Activated CD8-positive, alpha-beta T cell treated with anti-CD3 and anti-CD28 coated beads for 36 hours (primary cell): ENCODE measurements around the gene HCST. TPM values are rescaled to one million over a fixed set of nuclear protein-coding genes. Genes with fewer than 3 reads are reported as not detected.

Experiments
- ATAC-seq: fragments of 200-7000 bp; cut with Tn5 transposase; one replicate; pipeline ENCODE4 v1.10.0; 2021; ENCODE audit warnings: mild to moderate bottlenecking, moderate library complexity
- CTCF ChIA-PET: fragments of 350-600 bp; sonication (Branson Sonifier 250); formaldehyde crosslinking; loops from one replicate; lab custom pipeline; 2021; ENCODE audit warnings: antibody characterized with exemption; lab: Charles Lee
- POLR2A ChIA-PET: fragments of 350-600 bp; sonication (Branson Sonifier 250); formaldehyde crosslinking; loops from one replicate; lab custom pipeline; 2021; ENCODE audit warnings: antibody characterized with exemption; lab: Charles Lee
- DNase-seq: peaks from one replicate; pipeline ENCODE4 v3.0.0-alpha.2; 2020
- H3K27ac Mint-ChIP-seq: one replicate; pipeline ENCODE4 v1.8.0; 2021; ENCODE audit warnings: mild to moderate bottlenecking, mixed read lengths
- H3K27me3 Mint-ChIP-seq: one replicate; pipeline ENCODE4 v1.8.0; 2021; ENCODE audit warnings: mixed read lengths
- H3K36me3 Mint-ChIP-seq: one replicate; pipeline ENCODE4 v1.8.0; 2021; ENCODE audit warnings: low read depth, mixed read lengths
- H3K4me1 Mint-ChIP-seq: one replicate; pipeline ENCODE4 v1.8.0; 2021; ENCODE audit warnings: low read depth, mixed read lengths
- H3K4me3 Mint-ChIP-seq: one replicate; pipeline ENCODE4 v1.8.0; 2021; ENCODE audit warnings: mild to moderate bottlenecking, moderate library complexity, mixed read lengths
- H3K9me3 Mint-ChIP-seq: one replicate; pipeline ENCODE4 v1.8.0; 2021; ENCODE audit warnings: mixed read lengths
- CTCF ChIP-seq: fragments of 200-600 bp; IDR thresholded peaks from one replicate; pipeline ENCODE4 v1.8.0; 2022; ENCODE audit warnings: antibody characterized with exemption, mild to moderate bottlenecking
- intact Hi-C: fragments of 100-400 bp; cut with micrococcal nuclease; formaldehyde crosslinking; loops from one replicate; pipeline ENCODE4 v1.10.0; 2022
- total RNA-seq, 2 experiments: library from RNA; stranded (reverse); gene quantifications; one replicate each; pipeline ENCODE4 v1.2.3, GENCODE V29; 2021

The HCST gene
- total RNA-seq, 2 experiments from 2014 or later: 57.1 to 72.0 TPM

DNA sequence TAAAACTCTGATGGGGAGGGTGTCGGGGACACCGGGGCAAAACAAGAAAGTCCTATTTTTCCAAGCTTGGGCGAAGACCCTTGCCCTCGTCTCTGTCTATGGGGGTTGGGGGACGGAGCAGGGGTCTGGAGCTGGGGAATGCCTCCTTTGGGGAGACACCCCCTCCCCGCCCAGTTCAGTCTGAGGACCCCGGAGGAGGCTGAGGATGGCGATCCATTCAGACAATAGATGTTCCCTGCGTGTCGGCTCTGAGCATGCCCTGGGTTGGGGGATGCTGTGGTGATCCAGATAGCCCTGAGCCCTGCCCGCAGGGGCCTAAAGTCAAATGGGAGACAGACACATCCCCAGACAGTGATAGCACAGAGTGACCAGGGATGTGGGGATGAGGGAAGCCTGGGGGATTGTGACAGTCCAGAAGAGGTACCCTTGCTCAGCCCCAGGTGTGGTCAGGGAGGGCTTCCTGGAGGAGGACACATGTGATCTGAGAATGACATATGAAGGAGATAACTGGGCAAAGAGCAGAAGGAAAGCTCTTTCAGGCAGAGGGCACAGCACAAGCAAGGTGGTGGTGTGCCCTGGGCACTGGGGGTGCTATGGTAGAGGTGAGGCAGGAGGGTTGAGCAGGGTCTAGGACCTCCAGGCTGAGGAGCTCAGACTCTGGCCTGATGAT lies 42.9 kb downstream of the HCST start:
- no peak for TF ChIP-seq CTCF
- no peak for ATAC-seq
- POLR2A ChIA-PET: no interaction called here
- CTCF ChIA-PET: interaction anchor here (1.5 kb wide), 1 partner anchor 63 kb away, joined by 3 read pairs; no protein-coding TSS in a partner anchor
- peaks cover 1% of the 10 kb centered on the region for H3K36me3 Mint-ChIP-seq
- H3K9me3 Mint-ChIP-seq: no peaks in the 10 kb centered on the region
- H3K27ac Mint-ChIP-seq: no peak overlapping the region
- intact Hi-C loops: no loop called here
- H3K27me3 Mint-ChIP-seq: no peaks in the 10 kb centered on the region
- DNase-seq: no peak
- H3K4me1 Mint-ChIP-seq: peaks cover 5% of the 10 kb centered on the region
- no peak overlapping the region for H3K4me3 Mint-ChIP-seq

DNA sequence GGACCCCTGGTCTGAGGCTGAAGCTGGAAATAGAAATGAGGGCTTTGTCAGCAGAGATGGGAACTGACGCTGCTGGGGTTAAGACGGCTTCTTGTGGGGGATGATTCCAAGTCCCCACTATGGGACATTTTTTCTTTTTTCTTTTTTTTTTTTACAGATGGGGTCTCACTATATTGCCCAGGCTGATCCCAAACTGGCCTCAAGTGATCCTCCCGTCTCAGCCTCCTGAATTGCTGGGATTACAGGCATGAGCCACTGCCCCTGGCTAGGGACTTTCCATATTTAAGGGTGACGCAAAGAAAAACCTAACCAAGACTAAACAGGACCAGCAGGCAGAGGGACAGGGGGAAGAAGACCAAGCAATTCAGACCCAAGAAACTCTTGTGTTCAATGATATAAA lies 43.9 kb downstream of the HCST start:
- intact Hi-C loops: no loop called here
- POLR2A ChIA-PET: no interaction called here

GRCh38 chr19:35949131-35949530 lies 46.8 kb downstream of the HCST start:
- Mint-ChIP-seq H3K36me3 (peaks cover under 1% of the 10 kb centered on the region), H3K4me3 (no peak overlapping the region), H3K4me1 (peaks cover 27% of the 10 kb centered on the region), H3K27ac (peak overlapping the region; percentile 52), H3K9me3 (no peaks in the 10 kb centered on the region), H3K27me3 (no peaks in the 10 kb centered on the region)
- TF ChIP-seq CTCF: no peak
- intact Hi-C loops: no loop called here
- ATAC-seq: no peak
- DNase-seq: no peak
- ChIA-PET POLR2A (interaction anchor here (1.4 kb wide), 1 partner anchor 10 kb away, joined by 3 read pairs; no protein-coding TSS in a partner anchor), CTCF (interaction anchor here (0.6 to 2.1 kb wide), 6 partner anchors 15 to 105 kb away, joined by 3 to 6 read pairs (median 4); partner anchors contain the start of gene THAP8)

More for the DNA sequence above, 43.9 kb downstream of the HCST start:
- Mint-ChIP-seq H3K4me1 (peaks cover 5% of the 10 kb centered on the region), H3K27ac (no peak overlapping the region), H3K27me3 (no peaks in the 10 kb centered on the region), H3K4me3 (no peak overlapping the region), H3K36me3 (peaks cover 1% of the 10 kb centered on the region), H3K9me3 (no peaks in the 10 kb centered on the region)
- CTCF ChIA-PET: interaction anchor here (0.8 to 1.5 kb wide), 4 partner anchors 15 to 223 kb away, joined by 3 to 4 read pairs (median 4); no protein-coding TSS in a partner anchor
- ATAC-seq: no peak
- DNase-seq: no peak
- no peak for TF ChIP-seq CTCF

Other genes starting within 250 kb of the HCST start
- gene UPK1A, start 236.0 kb upstream of the HCST start, total RNA-seq: 1 to 10 TPM; 1.8 to 2.2 TPM
- gene ZBTB32, start 198.0 kb upstream of the HCST start, total RNA-seq: 100 to 1,000 TPM; 410 to 420 TPM
- gene KMT2B, start 184.5 kb upstream of the HCST start, total RNA-seq: 10 to 100 TPM; 62.9 to 63.6 TPM
- gene IGFLR1, start 160.1 kb upstream of the HCST start, total RNA-seq: 100 to 1,000 TPM; 140 to 143 TPM
- 10 to 100 TPM; 41.7 to 42.5 TPM for gene U2AF1L4, start 157.1 kb upstream of the HCST start, total RNA-seq
- gene PSENEN, start 156.9 kb upstream of the HCST start, total RNA-seq: 10 to 100 TPM; 37.2 to 41.3 TPM
- 1 to 10 TPM; 4.5 to 7.8 TPM for gene LIN37, start 154.0 kb upstream of the HCST start, total RNA-seq
- gene HSPB6, start 145.5 kb upstream of the HCST start, total RNA-seq: under 1 TPM; 0.85 to 0.95 TPM
- 10 to 100 TPM; 40.7 to 41.1 TPM for gene PROSER3, start 144.4 kb upstream of the HCST start, total RNA-seq
- 10 to 100 TPM; 27.1 to 29.8 TPM for gene ARHGAP33, start 127.0 kb upstream of the HCST start, total RNA-seq
- gene PRODH2, start 89.7 kb upstream of the HCST start, total RNA-seq: not detected
- gene NPHS1, start 50.0 kb upstream of the HCST start, total RNA-seq: not detected
- 1 to 10 TPM; 1.4 TPM for gene KIRREL2, start 45.6 kb upstream of the HCST start, total RNA-seq
- 1 to 10 TPM; 2.0 to 2.1 TPM for gene APLP1, start 34.0 kb upstream of the HCST start, total RNA-seq
- gene NFKBID, start 2.0 kb upstream of the HCST start, total RNA-seq: 10 to 100 TPM; 80.8 to 81.2 TPM
- 1 to 10 TPM in 1 of 2 experiments, under 1 TPM in 1; 0.81 to 1.5 TPM for gene TYROBP, start 5.8 kb downstream of the HCST start, total RNA-seq
- gene LRFN3, start 33.8 kb downstream of the HCST start, total RNA-seq: 1 to 10 TPM; 4.8 to 6.6 TPM
- gene SDHAF1, start 92.7 kb downstream of the HCST start, total RNA-seq: 10 to 100 TPM; 22.8 to 24.7 TPM
- 1 to 10 TPM; 2.4 to 3.3 TPM for gene SYNE4, start 106.3 kb downstream of the HCST start, total RNA-seq
- gene ALKBH6, start 111.7 kb downstream of the HCST start, total RNA-seq: 10 to 100 TPM; 36.5 to 37.5 TPM
- 1 to 10 TPM in 1 of 2 experiments, under 1 TPM in 1; 0.74 to 1.2 TPM for gene CLIP3, start 130.3 kb downstream of the HCST start, total RNA-seq
- gene THAP8, start 151.8 kb downstream of the HCST start, total RNA-seq: 1 to 10 TPM; 3.4 to 3.7 TPM
- gene WDR62, start 152.4 kb downstream of the HCST start, total RNA-seq: 10 to 100 TPM; 19.8 to 22.6 TPM
- gene OVOL3, start 208.6 kb downstream of the HCST start, total RNA-seq: not detected
- 10 to 100 TPM; 68.4 to 76.5 TPM for gene POLR2I, start 212.3 kb downstream of the HCST start, total RNA-seq
- 10 to 100 TPM; 74.9 to 81.7 TPM for gene TBCB, start 212.9 kb downstream of the HCST start, total RNA-seq
- 100 to 1,000 TPM; 250 to 275 TPM for gene CAPNS1, start 237.5 kb downstream of the HCST start, total RNA-seq
- gene COX7A1, start 249.9 kb downstream of the HCST start, total RNA-seq: not detected